ENCODE data around the gene C17orf113.

GRCh38 chr17:42045719-42046118 lies 4.7 kb downstream of the C17orf113 start:
- TF ChIP-seq POLR2AphosphoS5 (IDR thresholded peaks at IDR 0.05) (no peak), POLR2A (IDR thresholded peaks at IDR 0.05) (no peak), CTCF (IDR thresholded peaks at IDR 0.05 in 8 of 11, conservative IDR thresholded peaks at IDR 0.05 in 3 of 11) (no peak)

Measured in spleen (tissue), 7 donors.